ENCODE measurements around the gene PIK3R2. TPM values are rescaled to one million over a fixed set of nuclear protein-coding genes. Genes with fewer than 3 reads are reported as not detected.
"Not testable (repeated sequence)": the region's sequence is repeated elsewhere in the genome, so short reads cannot be mapped to it uniquely, and the experiment has no call there.

The PIK3R2 gene
- 66.1 TPM for polyA plus RNA-seq (ENCODE audit: insufficient read length)

DNA sequence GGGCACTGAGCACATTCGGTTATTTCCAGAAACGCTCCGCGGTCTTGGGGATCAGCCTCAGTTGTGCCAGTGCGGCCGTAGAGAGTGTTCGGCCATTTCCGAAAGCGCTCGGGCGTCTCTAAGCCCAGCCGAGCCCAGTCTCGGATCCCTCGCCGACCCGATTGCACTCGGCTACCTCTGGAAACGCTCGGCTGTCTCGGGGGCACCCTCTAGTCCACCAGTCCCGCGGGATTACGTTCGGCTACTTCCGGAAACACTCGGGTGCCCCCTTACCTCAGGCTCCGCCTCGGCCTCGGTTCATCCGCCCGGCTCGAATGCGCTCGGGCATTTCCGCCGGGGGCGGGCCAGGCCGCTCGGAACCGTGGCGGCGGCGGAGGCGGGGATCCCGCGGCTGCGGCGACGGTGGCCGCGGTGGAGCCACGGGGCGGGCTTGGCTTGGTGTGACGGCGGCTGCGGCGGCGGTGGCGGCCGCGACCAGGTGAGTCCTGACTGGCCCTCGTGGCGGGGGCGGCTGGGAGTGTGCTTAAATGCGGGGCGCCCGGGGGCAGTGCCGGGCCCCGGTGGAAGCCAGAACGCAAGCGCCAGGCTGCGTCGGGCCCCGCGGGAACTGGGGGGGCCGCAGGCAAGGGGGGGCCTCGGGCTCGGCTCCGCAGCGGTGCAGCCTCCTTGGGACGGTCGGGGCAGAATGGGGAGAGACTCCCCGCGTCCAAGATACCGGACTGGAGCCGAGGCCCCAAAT lies at the start of gene PIK3R2:
PIK3R2 (plus strand) TSS at position 347 of the 739 bp plus-strand sequence. CDS start 2,717 bp downstream, outside the sequence.
- DNase-seq: peak; percentile 99

- DNase-seq: no peak
These were observed 48.2 kb upstream of the PIK3R2 start for GRCh38 chr19:18104793-18105131.

GRCh38 chr19:18105259-18105658 lies 47.7 kb upstream of the PIK3R2 start:
- not testable (repeated sequence) for DNase-seq

GRCh38 chr19:18107235-18107634 lies 45.7 kb upstream of the PIK3R2 start:
- no peak for DNase-seq

DNA sequence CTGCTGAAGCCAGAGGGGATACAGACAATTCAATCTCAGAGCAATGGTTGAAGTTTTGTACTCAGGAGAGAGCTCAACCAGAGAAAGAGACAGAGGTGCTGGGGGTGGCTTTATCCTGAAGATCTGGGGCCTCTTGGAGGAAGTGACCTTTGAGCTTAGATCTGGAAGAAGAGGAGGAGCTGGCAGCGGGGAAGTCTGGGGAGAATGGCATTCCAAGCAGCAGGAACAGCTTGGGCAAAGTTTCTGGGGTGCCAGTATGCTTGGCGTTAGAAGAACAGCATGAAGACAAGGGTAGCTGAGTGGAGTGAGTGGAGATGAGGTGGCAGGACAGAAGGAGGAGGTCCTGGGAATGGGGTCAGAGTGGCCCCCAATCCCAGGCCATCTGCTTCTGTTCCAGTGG lies 44.1 kb upstream of the PIK3R2 start:
- no peak for DNase-seq

GRCh38 chr19:18109341-18109732 lies 43.6 kb upstream of the PIK3R2 start:
- no peak for DNase-seq

DNA sequence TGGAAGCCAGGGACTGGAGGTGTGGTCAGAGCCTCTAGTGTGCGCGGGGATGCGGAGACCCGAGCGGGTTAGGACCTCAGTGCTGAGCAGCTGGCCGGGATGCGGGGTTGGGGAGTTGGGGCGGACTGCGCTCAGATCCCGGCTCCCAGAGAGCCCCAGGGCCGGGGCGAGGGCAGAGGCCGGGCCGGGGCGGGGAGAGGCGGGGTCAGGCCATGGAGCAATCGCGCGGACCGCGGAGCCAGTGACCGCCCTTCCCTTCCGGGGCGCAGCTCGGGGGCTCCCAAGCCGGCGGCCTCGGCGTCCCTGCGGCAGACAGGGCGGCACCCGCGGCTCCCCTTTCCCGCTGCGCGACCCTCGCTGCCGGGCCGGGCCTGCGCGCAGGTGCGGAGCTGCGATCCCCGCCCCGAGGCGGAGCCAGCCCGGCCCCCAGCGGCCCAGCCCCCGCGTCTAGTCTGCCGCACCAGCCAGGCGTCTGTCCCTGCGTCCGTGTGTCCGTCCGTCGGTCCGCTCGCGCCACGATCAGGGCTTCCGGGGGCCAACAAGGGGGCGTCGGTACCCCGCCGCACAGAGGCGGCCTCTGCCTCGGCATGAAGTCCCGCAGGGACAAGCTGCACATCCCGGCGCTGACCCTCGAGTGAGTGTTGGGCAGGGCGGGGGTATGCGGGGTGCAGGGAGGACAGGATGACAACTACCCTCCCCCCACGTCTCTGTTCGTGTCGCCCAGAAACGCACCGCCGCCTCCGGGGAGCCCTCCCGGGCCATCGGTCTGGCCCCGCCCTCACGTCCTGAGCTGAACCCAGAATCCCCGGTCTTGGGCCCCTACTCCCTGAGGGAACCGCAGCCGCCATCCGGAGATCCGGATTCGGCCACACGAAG lies 43.0 kb upstream of the PIK3R2 start:
- no peak for DNase-seq

GRCh38 chr19:18110609-18111232 lies 42.2 kb upstream of the PIK3R2 start:
- DNase-seq: no peak

- DNase-seq: peak; percentile 85
These were observed 39.9 kb upstream of the PIK3R2 start for GRCh38 chr19:18112989-18113478.

- no peak for DNase-seq
These were observed 39.1 kb upstream of the PIK3R2 start for GRCh38 chr19:18113827-18114226.

GRCh38 chr19:18114483-18114882 lies 38.5 kb upstream of the PIK3R2 start:
- no peak for DNase-seq

- no peak for DNase-seq
These were observed 35.6 kb upstream of the PIK3R2 start for GRCh38 chr19:18117364-18117691.

- DNase-seq: peak; percentile 90
These were observed 35.1 kb upstream of the PIK3R2 start for GRCh38 chr19:18117692-18118378.

DNA sequence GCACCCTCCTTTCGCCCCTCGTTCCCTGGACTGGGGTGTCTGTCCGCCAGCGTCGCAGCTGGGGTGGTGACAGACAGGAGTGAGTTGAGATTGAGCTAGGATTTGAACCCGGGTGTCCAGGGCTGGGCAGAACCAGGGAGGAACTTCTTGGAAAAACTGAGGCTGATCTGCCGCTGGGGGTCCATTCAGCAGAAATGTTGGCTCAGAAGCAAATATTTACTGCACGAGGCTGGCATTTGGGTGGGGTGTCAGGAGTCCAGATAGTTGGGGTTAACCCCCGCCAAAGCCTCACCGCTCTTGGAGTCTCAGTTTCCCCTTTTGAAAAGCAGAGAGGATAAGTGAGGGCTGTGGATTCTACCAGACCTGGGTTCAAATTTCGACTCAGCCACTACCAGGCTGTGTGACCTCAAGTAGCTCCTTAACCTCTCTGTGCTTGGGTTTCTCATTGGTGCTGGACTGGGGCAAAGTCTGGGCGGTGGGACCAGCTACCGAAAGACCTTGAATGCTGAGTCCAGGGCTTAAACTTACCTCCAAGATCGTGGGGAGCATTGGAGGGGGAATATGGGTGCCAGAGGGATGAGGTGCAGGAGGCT lies 34.4 kb upstream of the PIK3R2 start:
- DNase-seq: no peak

DNA sequence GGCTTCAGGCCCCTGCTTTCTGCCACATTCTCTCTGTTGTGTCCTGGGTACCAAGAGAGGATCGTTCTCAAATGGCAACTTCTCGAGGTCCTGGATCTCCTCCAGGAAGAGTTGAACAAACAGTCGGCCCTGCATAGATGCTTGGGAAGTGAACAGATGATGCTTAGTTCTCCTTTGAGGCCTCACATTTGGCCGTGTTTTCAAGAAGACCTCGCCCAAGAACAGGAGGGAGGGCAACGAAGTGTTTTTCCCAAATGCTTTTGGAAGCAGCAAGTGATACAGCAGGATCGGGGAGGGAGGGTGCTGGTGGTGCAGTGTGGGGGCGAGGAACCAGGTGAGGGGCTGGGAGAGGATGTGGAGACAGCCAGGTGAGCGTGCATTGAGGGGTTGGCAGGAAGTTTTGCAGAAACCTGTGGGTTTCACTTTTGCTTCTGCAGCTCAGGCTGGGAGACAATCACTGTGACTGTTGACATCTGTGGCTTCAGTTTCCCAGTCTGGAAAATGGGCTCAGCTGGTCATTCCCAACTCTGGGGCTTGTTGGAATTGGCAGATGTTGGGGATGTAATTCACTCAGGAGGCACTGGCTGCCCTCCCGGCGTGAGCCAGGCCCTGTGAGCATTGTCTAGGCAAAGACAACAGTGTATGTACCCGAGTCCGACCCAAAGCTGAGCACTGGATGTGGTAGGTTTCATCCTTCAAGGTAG lies 33.8 kb upstream of the PIK3R2 start:
- no peak for DNase-seq

GRCh38 chr19:18119717-18120105 lies 33.3 kb upstream of the PIK3R2 start:
- DNase-seq: no peak

DNA sequence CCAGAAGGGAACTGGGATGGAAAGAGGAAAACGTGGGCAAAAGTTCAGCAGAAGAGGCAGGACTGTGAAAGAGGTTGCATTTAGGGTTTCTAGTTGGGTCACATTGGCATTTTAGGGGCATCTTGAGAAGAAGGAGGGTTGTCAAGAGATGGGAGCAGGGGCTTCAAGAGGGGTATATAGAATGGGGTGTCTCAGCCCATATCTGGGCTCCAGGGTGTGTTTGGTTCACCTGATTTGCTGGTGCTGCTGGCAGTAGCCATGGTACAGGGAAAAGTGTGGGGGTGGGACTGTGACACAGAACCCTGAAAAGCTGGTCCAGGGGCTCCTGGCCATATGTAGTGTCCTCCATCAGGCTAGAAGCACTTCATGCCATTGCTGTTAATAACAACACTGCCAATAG lies 32.8 kb upstream of the PIK3R2 start:
- DNase-seq: no peak

DNA sequence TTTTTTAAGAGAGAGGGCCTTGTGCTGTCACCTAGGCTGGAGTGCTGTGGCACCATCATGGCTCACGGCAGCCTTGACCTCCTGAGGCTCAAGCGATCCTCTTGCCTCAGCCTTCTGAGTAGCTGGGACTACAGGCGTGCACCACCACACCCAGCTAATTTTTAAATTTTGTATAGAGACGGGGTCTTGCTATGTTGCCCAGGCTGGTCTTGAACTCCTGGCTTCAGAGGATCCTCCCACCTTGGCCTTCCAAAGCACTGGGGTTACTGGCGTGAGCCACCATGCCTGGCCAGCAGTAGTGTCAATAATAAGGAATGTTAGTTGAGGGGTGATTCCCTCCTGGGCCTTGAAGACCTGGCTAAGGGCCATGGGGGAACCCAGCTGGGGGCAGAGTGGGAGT lies 31.8 kb upstream of the PIK3R2 start:
- no peak for DNase-seq

GRCh38 chr19:18122424-18122823 lies 30.5 kb upstream of the PIK3R2 start:
- no peak for DNase-seq

- DNase-seq: no peak
These were observed 29.8 kb upstream of the PIK3R2 start for GRCh38 chr19:18122860-18123795.

GRCh38 chr19:18123819-18124218 lies 29.1 kb upstream of the PIK3R2 start:
- DNase-seq: no peak

Data from hindlimb muscle (tissue), 1 donor.